Adipocyte (in vitro differentiated cells): Measurements from ENCODE around the gene SH3RF3.

Experiments
- DNase-seq: peaks from one replicate; pipeline ENCODE4 v3.0.0-alpha.2; 2015; ENCODE audit warnings: low read depth
- H3K27me3 ChIP-seq: replicated peaks from 2 replicates; pipeline ENCODE4 v1.7.0; 2013; ENCODE audit warnings: mild to moderate bottlenecking, low read length, moderate library complexity; ENCODE audit not compliant: control insufficient read depth, insufficient read depth
- H3K36me3 ChIP-seq: 2 replicates; pipeline ENCODE4 v1.7.0; 2013; ENCODE audit warnings: low read length, mild to moderate bottlenecking, moderate library complexity; ENCODE audit not compliant: control insufficient read depth, insufficient read depth, severe bottlenecking
- H3K4me1 ChIP-seq: 2 replicates; pipeline ENCODE4 v1.7.0; 2013; ENCODE audit warnings: mild to moderate bottlenecking, low read length, moderate library complexity; ENCODE audit not compliant: control insufficient read depth, insufficient read depth
- H3K4me3 ChIP-seq: 2 replicates; pipeline ENCODE4 v1.7.0; 2013; ENCODE audit warnings: mild to moderate bottlenecking, low read length, moderate library complexity
- H3K9ac ChIP-seq: 2 replicates; pipeline ENCODE4 v1.7.0; 2013; ENCODE audit warnings: mild to moderate bottlenecking, low read length, moderate library complexity
- H3K9me3 ChIP-seq: 2 replicates; pipeline ENCODE4 v1.7.0; 2013; ENCODE audit warnings: mild to moderate bottlenecking, low read length, moderate library complexity; ENCODE audit not compliant: control insufficient read depth

The SH3RF3 gene

GRCh38 chr2:109437325-109438090, 308.5 kb downstream of the SH3RF3 start:
- Histone ChIP-seq H3K4me1 (peaks cover 54% of the 10 kb centered on the region), H3K9me3 (peaks cover 14% of the 10 kb centered on the region), H3K4me3 (peak overlapping the region; percentile 10), H3K27me3 (no peaks in the 10 kb centered on the region), H3K36me3 (peaks cover 16% of the 10 kb centered on the region), H3K9ac (peak overlapping the region; percentile 72)
- DNase-seq: no peak

- peaks cover 54% of the 10 kb centered on the region for H3K4me1 ChIP-seq
- H3K36me3 ChIP-seq: peaks cover 16% of the 10 kb centered on the region
- no peak for DNase-seq
- peaks cover 21% of the 10 kb centered on the region for H3K9me3 ChIP-seq
- H3K27me3 ChIP-seq: no peaks in the 10 kb centered on the region
- H3K4me3 ChIP-seq: no peak overlapping the region
- peak overlapping the region; percentile 38 for H3K9ac ChIP-seq
These were observed 309.1 kb downstream of the SH3RF3 start for GRCh38 chr2:109438146-109438545.

DNA sequence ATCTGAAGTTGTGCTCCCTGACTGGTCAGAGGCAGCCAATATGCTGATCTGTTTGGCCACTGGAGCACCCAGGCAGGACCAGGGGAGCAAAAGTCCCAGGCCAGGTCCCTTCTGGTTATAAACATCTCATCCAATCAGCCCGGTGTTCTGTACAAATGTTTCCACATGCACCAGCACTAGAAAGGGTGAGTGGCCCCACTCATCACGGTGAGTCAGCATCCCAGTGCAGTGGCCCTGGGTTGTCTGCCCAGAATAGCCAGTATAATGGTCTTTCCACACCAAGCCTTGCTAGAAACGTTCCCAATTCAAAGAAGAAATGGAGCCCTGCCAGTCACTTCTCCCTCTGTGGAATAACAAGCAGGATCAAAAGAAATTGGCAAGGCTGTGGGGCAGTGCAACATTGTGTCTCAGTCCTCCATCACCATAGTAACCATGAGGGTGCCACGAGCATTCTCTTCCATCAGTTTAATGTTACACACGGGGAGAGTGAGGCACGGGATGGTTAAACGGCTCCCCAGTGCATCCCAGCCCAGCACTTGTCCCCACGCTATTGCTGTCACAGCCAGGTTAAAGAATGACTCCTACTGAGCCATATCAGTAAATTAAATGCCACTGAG, 309.9 kb downstream of the SH3RF3 start:
- Histone ChIP-seq H3K9me3 (peaks cover 28% of the 10 kb centered on the region), H3K4me3 (no peak overlapping the region), H3K9ac (peak overlapping the region; percentile 38), H3K36me3 (peaks cover 22% of the 10 kb centered on the region), H3K4me1 (peaks cover 54% of the 10 kb centered on the region), H3K27me3 (no peaks in the 10 kb centered on the region)
- peak; percentile 25 for DNase-seq

DNA sequence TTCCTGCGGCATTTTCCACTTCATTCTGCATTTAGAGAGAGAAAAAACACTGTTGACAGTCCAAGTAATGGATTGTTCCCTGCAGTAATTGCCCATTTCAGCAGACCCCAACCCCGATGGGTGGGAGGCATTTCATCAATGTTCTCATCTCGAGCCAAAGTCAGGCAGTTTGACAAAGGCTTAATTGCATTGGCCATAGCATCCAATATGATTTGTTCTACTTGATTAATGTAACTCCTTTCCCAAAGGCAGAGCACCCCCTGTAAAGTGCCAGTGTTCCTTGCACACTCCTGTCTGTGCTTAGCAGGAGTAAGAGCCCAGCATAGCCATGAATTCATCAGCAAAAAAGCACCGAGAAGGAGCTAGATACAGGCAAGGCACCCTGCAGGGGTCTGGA, 310.4 kb downstream of the SH3RF3 start:
- no peaks in the 10 kb centered on the region for H3K27me3 ChIP-seq
- H3K4me1 ChIP-seq: peaks cover 54% of the 10 kb centered on the region
- H3K4me3 ChIP-seq: no peak overlapping the region
- peaks cover 24% of the 10 kb centered on the region for H3K36me3 ChIP-seq
- H3K9ac ChIP-seq: no peak overlapping the region
- no peak for DNase-seq
- peaks cover 33% of the 10 kb centered on the region for H3K9me3 ChIP-seq

DNA sequence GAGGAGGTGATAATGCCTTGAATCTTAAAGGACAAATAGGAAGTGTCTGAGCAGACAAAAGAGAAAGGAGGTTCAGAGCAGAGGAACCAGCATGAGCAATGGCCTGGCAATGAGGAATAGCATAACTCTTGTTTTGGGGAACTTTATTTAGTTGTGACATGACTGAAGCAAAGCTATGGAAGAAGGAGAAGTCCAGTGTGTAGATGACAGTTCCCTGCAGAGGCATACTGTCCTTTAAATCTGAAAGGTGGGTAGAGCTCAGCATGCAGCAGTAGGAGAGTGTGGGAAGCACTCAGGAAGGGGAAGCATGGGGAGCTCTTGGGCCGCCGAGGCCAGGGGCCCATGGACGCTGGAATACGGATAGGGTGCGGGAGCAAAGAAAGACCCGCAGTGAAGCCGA, 311.0 kb downstream of the SH3RF3 start:
- Histone ChIP-seq H3K9ac (no peak overlapping the region), H3K9me3 (peaks cover 39% of the 10 kb centered on the region), H3K27me3 (no peaks in the 10 kb centered on the region), H3K4me3 (no peak overlapping the region), H3K4me1 (peaks cover 54% of the 10 kb centered on the region), H3K36me3 (peaks cover 24% of the 10 kb centered on the region)
- DNase-seq: no peak

GRCh38 chr2:109440499-109441156, 311.6 kb downstream of the SH3RF3 start:
- Histone ChIP-seq H3K4me1 (peaks cover 50% of the 10 kb centered on the region), H3K27me3 (no peaks in the 10 kb centered on the region), H3K36me3 (peaks cover 24% of the 10 kb centered on the region), H3K4me3 (peak overlapping the region; percentile 7), H3K9me3 (peaks cover 45% of the 10 kb centered on the region), H3K9ac (no peak overlapping the region)
- no peak for DNase-seq

- peaks cover 47% of the 10 kb centered on the region for H3K9me3 ChIP-seq
- H3K36me3 ChIP-seq: peaks cover 24% of the 10 kb centered on the region
- H3K27me3 ChIP-seq: no peaks in the 10 kb centered on the region
- no peak for DNase-seq
- H3K4me1 ChIP-seq: peaks cover 28% of the 10 kb centered on the region
- H3K9ac ChIP-seq: no peak overlapping the region
- peak overlapping the region; percentile 58 for H3K4me3 ChIP-seq
These were observed 313.8 kb downstream of the SH3RF3 start for GRCh38 chr2:109442715-109443319.

GRCh38 chr2:109444916-109445315, 315.9 kb downstream of the SH3RF3 start:
- H3K4me3 ChIP-seq: peak overlapping the region; percentile 15
- peaks cover 36% of the 10 kb centered on the region for H3K36me3 ChIP-seq
- H3K27me3 ChIP-seq: no peaks in the 10 kb centered on the region
- H3K9me3 ChIP-seq: peaks cover 47% of the 10 kb centered on the region
- H3K4me1 ChIP-seq: peaks cover 16% of the 10 kb centered on the region
- DNase-seq: no peak
- H3K9ac ChIP-seq: no peak overlapping the region

GRCh38 chr2:109446278-109447131, 317.5 kb downstream of the SH3RF3 start:
- Histone ChIP-seq H3K4me3 (no peak overlapping the region), H3K36me3 (peaks cover 32% of the 10 kb centered on the region), H3K9ac (no peak overlapping the region), H3K27me3 (no peaks in the 10 kb centered on the region), H3K9me3 (peaks cover 42% of the 10 kb centered on the region), H3K4me1 (peaks cover 19% of the 10 kb centered on the region)
- no peak for DNase-seq

GRCh38 chr2:109447251-109447661, 318.3 kb downstream of the SH3RF3 start:
- Histone ChIP-seq H3K9ac (no peak overlapping the region), H3K9me3 (peaks cover 35% of the 10 kb centered on the region), H3K4me1 (peaks cover 24% of the 10 kb centered on the region), H3K27me3 (no peaks in the 10 kb centered on the region), H3K4me3 (no peak overlapping the region), H3K36me3 (peaks cover 35% of the 10 kb centered on the region)
- DNase-seq: peak; percentile 93
